ENCODE measurements around the gene GPALPP1.
"Not testable (repeated sequence)": the region's sequence is repeated elsewhere in the genome, so short reads cannot be mapped to it uniquely, and the experiment has no call there.

GPALPP1 gene

DNA sequence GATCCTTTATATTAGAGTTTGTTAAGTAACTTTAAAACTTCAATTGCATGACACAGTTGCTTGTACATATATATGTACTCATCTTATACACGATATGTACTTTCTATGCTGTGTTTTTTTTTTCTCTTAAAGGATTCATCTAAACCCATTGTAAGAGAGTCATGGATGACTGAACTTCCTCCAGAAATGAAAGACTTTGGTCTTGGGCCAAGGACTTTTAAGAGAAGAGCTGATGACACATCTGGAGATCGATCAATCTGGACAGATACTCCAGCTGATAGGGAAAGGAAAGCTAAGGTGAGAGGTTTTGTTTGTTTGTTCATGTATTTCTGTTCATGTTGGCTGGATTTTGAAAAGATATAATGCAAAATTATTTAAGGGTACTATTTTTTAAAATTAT is 26.0 kb downstream of the GPALPP1 start:
- no peak overlapping the region for H3K27ac ChIP-seq
- peaks cover 37% of the 10 kb centered on the region for H3K36me3 ChIP-seq
- H3K27me3 ChIP-seq, result no peaks in the 10 kb centered on the region
- H3K9me3 ChIP-seq, result no peaks in the 10 kb centered on the region
- no peaks in the 10 kb centered on the region for H3K4me1 ChIP-seq (ENCODE audit: control insufficient read depth in 1 of 2, insufficient read depth in 1 of 2, low read depth in 1 of 2, low read length in 1 of 2)
- no peak overlapping the region for H3K4me3 ChIP-seq (ENCODE audit: low read depth in 1 of 2, low read length in 1 of 2)
- TF ChIP-seq, protein P1, sequence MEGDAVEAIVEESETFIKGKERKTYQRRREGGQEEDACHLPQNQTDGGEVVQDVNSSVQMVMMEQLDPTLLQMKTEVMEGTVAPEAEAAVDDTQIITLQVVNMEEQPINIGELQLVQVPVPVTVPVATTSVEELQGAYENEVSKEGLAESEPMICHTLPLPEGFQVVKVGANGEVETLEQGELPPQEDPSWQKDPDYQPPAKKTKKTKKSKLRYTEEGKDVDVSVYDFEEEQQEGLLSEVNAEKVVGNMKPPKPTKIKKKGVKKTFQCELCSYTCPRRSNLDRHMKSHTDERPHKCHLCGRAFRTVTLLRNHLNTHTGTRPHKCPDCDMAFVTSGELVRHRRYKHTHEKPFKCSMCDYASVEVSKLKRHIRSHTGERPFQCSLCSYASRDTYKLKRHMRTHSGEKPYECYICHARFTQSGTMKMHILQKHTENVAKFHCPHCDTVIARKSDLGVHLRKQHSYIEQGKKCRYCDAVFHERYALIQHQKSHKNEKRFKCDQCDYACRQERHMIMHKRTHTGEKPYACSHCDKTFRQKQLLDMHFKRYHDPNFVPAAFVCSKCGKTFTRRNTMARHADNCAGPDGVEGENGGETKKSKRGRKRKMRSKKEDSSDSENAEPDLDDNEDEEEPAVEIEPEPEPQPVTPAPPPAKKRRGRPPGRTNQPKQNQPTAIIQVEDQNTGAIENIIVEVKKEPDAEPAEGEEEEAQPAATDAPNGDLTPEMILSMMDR (IDR thresholded peaks at IDR 0.05), result no peak

DNA sequence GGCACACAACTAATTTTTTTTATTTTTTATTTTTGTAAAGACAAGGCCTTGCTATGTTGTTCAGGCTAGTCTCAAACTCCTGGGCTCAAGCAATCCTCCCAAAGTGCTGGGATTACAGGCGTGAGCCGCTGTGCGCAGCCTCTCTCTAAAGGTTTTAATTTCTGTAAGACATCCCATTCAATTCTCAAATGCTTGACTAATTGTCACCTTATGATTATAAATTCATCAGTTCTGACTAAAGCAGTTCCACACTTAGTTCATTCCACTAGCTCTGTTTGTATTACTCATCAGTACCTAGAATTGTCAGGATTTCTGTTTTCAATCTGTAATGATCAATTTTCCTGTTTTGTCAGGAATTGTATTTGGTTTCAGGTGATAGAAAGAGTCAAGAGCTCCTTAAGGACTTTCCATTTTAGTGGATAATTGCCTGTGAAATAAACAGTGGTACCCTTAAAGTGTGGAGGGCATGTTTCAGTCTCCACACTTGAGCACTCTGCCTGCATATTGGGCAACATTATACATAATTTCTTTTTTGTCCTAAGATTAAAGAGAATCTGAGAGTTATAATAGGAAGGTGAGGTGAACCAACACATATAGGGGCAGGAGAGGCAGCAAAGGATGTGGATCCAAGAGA is 27.6 kb downstream of the GPALPP1 start:
- H3K27me3 ChIP-seq, result no peaks in the 10 kb centered on the region
- no peaks in the 10 kb centered on the region for H3K4me1 ChIP-seq (ENCODE audit: control insufficient read depth in 1 of 2, insufficient read depth in 1 of 2, low read depth in 1 of 2, low read length in 1 of 2)
- H3K36me3 ChIP-seq, result peaks cover 35% of the 10 kb centered on the region
- TF ChIP-seq, protein P1 (IDR thresholded peaks at IDR 0.05), result no peak
- no peaks in the 10 kb centered on the region for H3K9me3 ChIP-seq
- no peak overlapping the region for H3K4me3 ChIP-seq (ENCODE audit: low read depth in 1 of 2, low read length in 1 of 2)
- H3K27ac ChIP-seq, result no peak overlapping the region

DNA sequence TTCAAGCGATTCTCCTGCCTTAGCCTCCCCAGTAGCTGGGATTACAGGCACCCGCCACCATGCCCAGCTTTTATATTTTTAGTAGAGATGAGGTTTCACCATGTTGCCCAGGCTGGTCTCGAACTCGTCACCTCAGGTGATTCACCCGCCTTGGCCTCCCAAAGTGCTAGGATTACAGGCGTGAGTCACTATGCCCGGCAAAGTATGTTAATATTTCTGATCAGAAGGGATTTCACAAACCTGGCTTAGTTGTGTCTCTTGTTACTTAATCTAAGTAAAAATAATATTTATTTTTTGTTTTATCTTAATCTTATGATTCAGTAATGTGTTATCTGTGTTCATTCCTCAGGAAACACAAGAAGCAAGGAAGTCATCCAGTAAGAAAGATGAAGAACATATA is 30.6 kb downstream of the GPALPP1 start:
- H3K4me1 ChIP-seq (ENCODE audit: control insufficient read depth in 1 of 2, insufficient read depth in 1 of 2, low read depth in 1 of 2, low read length in 1 of 2); H3K27me3 ChIP-seq; H3K9me3 ChIP-seq; H3K27ac ChIP-seq; H3K4me3 ChIP-seq (ENCODE audit: low read depth in 1 of 2, low read length in 1 of 2): not testable (repeated sequence)
- H3K36me3 ChIP-seq, result peaks cover 50% of the 10 kb centered on the region

DNA sequence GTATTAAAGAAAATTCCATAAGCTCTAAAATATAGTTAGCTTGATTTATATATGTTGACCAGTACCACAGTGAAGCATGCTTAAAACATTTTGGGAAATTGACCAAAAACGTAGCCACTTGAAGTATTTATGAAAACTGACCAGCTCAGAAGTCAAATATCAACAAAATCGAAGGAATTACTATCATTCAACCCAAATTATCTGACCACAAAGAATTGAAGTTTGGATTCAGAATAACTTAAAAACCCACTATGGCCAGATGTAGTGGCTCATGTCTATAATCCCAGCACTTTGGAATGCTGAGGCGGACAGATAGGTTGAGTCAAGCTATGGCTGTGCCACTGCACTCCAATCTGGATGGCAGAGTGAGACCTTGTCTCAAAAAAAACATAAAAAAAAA is 31.9 kb downstream of the GPALPP1 start:
- no peaks in the 10 kb centered on the region for H3K27me3 ChIP-seq
- no peaks in the 10 kb centered on the region for H3K4me1 ChIP-seq (ENCODE audit: control insufficient read depth in 1 of 2, insufficient read depth in 1 of 2, low read depth in 1 of 2, low read length in 1 of 2)
- TF ChIP-seq, protein P1 (IDR thresholded peaks at IDR 0.05), result no peak
- H3K9me3 ChIP-seq, result no peaks in the 10 kb centered on the region
- H3K27ac ChIP-seq, result no peak overlapping the region
- no peak overlapping the region for H3K4me3 ChIP-seq (ENCODE audit: low read depth in 1 of 2, low read length in 1 of 2)
- H3K36me3 ChIP-seq, result peaks cover 44% of the 10 kb centered on the region

DNA sequence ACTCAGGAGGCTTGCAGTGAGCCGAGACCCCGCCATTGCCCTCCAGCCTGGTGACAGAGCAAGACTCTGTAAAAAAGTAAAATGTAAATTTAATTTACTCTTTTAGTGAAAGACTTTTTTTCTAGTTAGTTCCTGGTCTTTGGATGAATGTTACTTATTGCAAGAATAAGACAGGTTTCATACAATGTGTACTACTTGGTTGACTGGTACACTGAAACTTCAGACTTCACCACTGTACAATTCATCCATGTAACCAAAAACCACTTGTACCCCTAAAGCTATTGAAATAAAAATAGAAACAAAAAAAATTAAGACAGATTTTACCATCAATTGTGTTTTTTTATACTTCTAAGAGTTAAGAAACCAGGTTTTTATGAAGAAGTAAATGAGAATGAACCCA is 35.5 kb downstream of the GPALPP1 start:
- Histone ChIP-seq H3K27me3 (no peaks in the 10 kb centered on the region), H3K36me3 (peaks cover 48% of the 10 kb centered on the region), H3K4me3 (ENCODE audit: low read depth in 1 of 2, low read length in 1 of 2) (no peak overlapping the region), H3K27ac (no peak overlapping the region), H3K9me3 (no peaks in the 10 kb centered on the region), H3K4me1 (ENCODE audit: control insufficient read depth in 1 of 2, insufficient read depth in 1 of 2, low read depth in 1 of 2, low read length in 1 of 2) (no peaks in the 10 kb centered on the region)
- TF ChIP-seq, protein P1 (IDR thresholded peaks at IDR 0.05), result no peak

DNA sequence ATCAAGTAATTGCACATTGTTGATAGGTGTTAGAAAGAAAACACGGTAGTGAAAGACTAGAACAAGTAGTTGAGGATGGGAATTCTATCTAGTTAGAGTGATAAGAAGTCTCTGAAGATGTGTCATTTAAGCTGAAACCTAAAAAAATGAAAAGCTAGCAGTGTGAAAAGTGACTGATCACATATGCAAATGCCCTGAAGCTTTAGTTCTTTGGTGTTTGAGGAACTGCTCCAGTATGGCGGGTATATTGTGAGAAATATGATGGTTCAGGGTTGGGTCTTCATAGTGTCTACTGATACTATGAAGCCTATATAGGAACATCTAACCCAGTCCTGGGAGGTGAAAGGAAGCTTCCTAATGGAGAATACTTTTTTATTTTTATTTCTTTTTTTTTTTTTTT is 45.0 kb downstream of the GPALPP1 start:
- Histone ChIP-seq H3K9me3 (no peaks in the 10 kb centered on the region), H3K4me1 (ENCODE audit: control insufficient read depth in 1 of 2, insufficient read depth in 1 of 2, low read depth in 1 of 2, low read length in 1 of 2) (no peaks in the 10 kb centered on the region), H3K27ac (no peak overlapping the region), H3K36me3 (peaks cover 3% of the 10 kb centered on the region), H3K4me3 (ENCODE audit: low read depth in 1 of 2, low read length in 1 of 2) (no peak overlapping the region), H3K27me3 (no peaks in the 10 kb centered on the region)
- TF ChIP-seq, protein P1 (IDR thresholded peaks at IDR 0.05), result no peak
